Smooth muscle cell (in vitro differentiated cells): ENCODE data around the gene CST5. TPM values are rescaled to one million over a fixed set of nuclear protein-coding genes. Genes with fewer than 3 reads are reported as not detected.

ENCODE experiments used
- DNase-seq: peaks from one replicate; lab custom pipeline; 2025; ENCODE audit not compliant: unreplicated experiment; lab: John Stamatoyannopoulos, UW
- H2AFZ ChIP-seq: fragments of 200-600 bp; sonication (generic); 2 replicates; pipeline ENCODE4 v1.6.0; 2016; ENCODE audit warnings: antibody characterized with exemption, low read depth, mild to moderate bottlenecking
- H3F3A ChIP-seq: fragments of 200-600 bp; sonication (generic); 2 replicates; pipeline ENCODE4 v1.6.0; 2017; ENCODE audit warnings: antibody characterized with exemption, low read depth
- H3K27ac ChIP-seq: fragments of 200-600 bp; sonication (generic); 2 replicates; pipeline ENCODE4 v1.5.1; 2016; ENCODE audit warnings: low read depth, mild to moderate bottlenecking
- H3K27me3 ChIP-seq: fragments of 200-600 bp; sonication (generic); 2 replicates; pipeline ENCODE4 v1.6.1; 2016; ENCODE audit warnings: low read depth, mild to moderate bottlenecking
- H3K36me3 ChIP-seq: fragments of 200-600 bp; sonication (generic); 2 replicates; pipeline ENCODE4 v1.5.1; 2016; ENCODE audit warnings: low read depth
- H3K4me1 ChIP-seq: fragments of 200-600 bp; sonication (generic); 2 replicates; pipeline ENCODE4 v1.5.1; 2016; ENCODE audit warnings: low read depth
- H3K4me2 ChIP-seq: fragments of 200-600 bp; sonication (generic); 2 replicates; pipeline ENCODE4 v1.6.0; 2016; ENCODE audit warnings: mild to moderate bottlenecking
- H3K4me3 ChIP-seq: fragments of 200-600 bp; sonication (generic); 2 replicates; pipeline ENCODE4 v1.5.1; 2016; ENCODE audit warnings: mild to moderate bottlenecking
- H3K79me2 ChIP-seq: fragments of 200-600 bp; sonication (generic); 2 replicates; pipeline ENCODE4 v1.6.0; 2016; ENCODE audit warnings: low read depth, mild to moderate bottlenecking
- H3K9ac ChIP-seq: fragments of 200-600 bp; sonication (generic); 2 replicates; pipeline ENCODE4 v1.6.0; 2016; ENCODE audit warnings: low read depth
- H3K9me3 ChIP-seq: fragments of 200-600 bp; sonication (generic); replicated peaks from 2 replicates; pipeline ENCODE4 v1.5.1; 2016; ENCODE audit warnings: low read depth
- H4K20me1 ChIP-seq: fragments of 200-600 bp; sonication (generic); 2 replicates; pipeline ENCODE4 v1.6.0; 2016; ENCODE audit warnings: low read depth
- WGBS: methylation state at CpG from one replicate; pipeline ENCODE4 v1.1.7; 2016; ENCODE audit warnings: low lambda C conversion rate; 5-methylcytosine and 5-hydroxymethylcytosine counted together
- polyA plus RNA-seq: library from polyadenylated mRNA; unstranded; fragments of >200 nt; fragmentation: Nextera tagmentation; extraction: Ambion mirVana; gene quantifications from 2 replicates; pipeline ENCODE4 v1.2.1, GENCODE V29; 2016
- total RNA-seq: library from RNA; depleted of rRNA; stranded (reverse); fragments of >200 nt; gene quantifications from 2 replicates; pipeline ENCODE4 v1.2.3, GENCODE V29; 2014
- TF ChIP-seq, protein P1 (sequence below): fragments of 200-600 bp; sonication (generic); IDR thresholded peaks from 2 replicates; pipeline ENCODE4 v1.5.1; 2017; ENCODE audit warnings: borderline replicate concordance, mild to moderate bottlenecking, antibody characterized with exemption; ENCODE audit not compliant: insufficient read depth, poor library complexity, severe bottlenecking

CST5 gene
- total and polyA plus RNA-seq, 2 experiments from 2014 or later: not detected

DNA sequence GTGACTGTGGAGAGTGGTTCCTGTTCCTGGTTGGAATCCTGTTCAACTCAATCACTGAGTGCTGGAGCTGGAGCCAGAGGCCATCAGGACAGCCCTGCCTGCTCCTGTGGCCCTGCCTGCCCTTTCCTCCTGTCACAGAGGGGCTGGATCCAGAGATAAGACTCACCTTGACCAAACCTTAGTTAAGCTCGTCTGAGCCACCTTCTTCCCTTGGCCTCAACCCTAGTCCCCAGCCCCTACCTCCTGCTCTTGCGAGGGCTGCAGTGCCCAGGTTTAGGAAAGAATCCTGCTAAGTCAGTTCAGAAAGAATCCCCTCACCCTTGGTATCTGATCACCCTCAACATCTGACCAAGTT, 47.0 kb upstream of the CST5 start:
- no peaks in the 10 kb centered on the region for H3F3A ChIP-seq
- H3K9ac ChIP-seq: no peak overlapping the region
- H3K4me3 ChIP-seq: no peak overlapping the region
- no peaks in the 10 kb centered on the region for H3K9me3 ChIP-seq
- no peak overlapping the region for H2AFZ ChIP-seq
- TF ChIP-seq, protein P1, sequence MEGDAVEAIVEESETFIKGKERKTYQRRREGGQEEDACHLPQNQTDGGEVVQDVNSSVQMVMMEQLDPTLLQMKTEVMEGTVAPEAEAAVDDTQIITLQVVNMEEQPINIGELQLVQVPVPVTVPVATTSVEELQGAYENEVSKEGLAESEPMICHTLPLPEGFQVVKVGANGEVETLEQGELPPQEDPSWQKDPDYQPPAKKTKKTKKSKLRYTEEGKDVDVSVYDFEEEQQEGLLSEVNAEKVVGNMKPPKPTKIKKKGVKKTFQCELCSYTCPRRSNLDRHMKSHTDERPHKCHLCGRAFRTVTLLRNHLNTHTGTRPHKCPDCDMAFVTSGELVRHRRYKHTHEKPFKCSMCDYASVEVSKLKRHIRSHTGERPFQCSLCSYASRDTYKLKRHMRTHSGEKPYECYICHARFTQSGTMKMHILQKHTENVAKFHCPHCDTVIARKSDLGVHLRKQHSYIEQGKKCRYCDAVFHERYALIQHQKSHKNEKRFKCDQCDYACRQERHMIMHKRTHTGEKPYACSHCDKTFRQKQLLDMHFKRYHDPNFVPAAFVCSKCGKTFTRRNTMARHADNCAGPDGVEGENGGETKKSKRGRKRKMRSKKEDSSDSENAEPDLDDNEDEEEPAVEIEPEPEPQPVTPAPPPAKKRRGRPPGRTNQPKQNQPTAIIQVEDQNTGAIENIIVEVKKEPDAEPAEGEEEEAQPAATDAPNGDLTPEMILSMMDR: no peak
- no peak overlapping the region for H3K27ac ChIP-seq
- H3K36me3 ChIP-seq: no peaks in the 10 kb centered on the region
- no peaks in the 10 kb centered on the region for H4K20me1 ChIP-seq
- 94% methylated on average over 2 of the region's 2 CpGs for WGBS
- DNase-seq: no peak
- no peaks in the 10 kb centered on the region for H3K79me2 ChIP-seq
- no peaks in the 10 kb centered on the region for H3K4me1 ChIP-seq
- H3K4me2 ChIP-seq: no peak overlapping the region
- H3K27me3 ChIP-seq: no peaks in the 10 kb centered on the region

DNA sequence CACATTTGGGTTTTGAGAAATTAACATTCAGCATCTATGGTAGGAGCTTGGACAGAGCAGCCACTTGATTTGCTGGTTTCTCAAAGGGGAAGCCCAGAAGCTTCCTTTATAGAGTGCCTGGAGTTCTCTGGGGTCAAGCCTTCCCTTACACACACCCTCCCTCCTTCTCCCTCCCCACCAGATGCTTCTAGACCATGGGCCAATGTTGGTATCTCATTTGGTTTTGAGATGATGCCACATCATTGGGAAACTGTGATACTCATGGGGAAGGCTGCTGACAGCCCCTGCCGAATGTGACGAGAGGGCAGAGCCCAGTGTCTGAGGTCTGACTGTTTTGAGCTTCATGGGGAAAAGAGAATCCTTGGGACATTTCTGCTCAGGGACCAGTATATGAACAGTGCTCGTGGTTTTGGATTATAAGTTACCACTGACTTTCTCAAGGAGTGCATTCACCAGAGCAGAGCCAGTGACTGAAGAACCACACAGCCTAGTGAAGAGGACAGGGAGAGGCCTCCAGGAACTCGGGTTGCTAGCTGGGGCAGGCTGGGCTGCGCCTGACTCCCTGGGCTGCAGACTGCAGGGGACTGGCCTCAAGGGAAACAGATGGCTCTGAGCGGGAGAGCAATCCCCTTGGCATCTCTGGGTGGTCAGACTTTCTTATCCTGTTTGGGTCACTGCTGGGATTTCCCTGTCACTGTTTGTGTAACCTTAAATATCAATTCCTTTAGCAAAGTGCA, 46.4 kb upstream of the CST5 start:
- no peak overlapping the region for H2AFZ ChIP-seq
- TF ChIP-seq, protein P1: no peak
- H3K4me3 ChIP-seq: no peak overlapping the region
- 64% methylated on average over 6 of the region's 6 CpGs for WGBS
- H4K20me1 ChIP-seq: no peaks in the 10 kb centered on the region
- no peaks in the 10 kb centered on the region for H3K36me3 ChIP-seq
- H3K27ac ChIP-seq: no peak overlapping the region
- no peaks in the 10 kb centered on the region for H3K4me1 ChIP-seq
- H3K27me3 ChIP-seq: no peaks in the 10 kb centered on the region
- no peak overlapping the region for H3K4me2 ChIP-seq
- no peaks in the 10 kb centered on the region for H3K79me2 ChIP-seq
- no peak for DNase-seq
- no peaks in the 10 kb centered on the region for H3K9me3 ChIP-seq
- H3K9ac ChIP-seq: no peak overlapping the region
- no peaks in the 10 kb centered on the region for H3F3A ChIP-seq

DNA sequence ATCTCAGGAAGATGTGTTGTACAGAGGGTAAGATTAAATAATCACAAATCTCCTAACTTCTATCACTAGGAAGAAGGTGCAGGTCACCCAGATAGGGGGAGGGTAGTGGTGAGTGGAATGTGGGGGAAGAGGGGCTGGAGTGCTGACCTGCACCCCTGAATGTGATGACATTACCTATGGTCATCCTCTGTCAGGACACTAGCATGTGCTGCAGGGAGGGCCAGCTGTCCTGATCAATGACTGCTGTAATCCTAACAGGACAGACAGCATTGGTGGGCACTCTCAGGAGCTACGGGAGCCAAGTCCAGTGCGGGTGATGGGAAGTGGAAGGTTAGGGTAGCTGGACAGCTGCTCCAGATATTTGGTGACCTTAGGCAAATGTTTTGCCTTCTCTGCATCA, 45.2 kb upstream of the CST5 start:
- H3K27ac ChIP-seq: no peak overlapping the region
- H3K4me2 ChIP-seq: no peak overlapping the region
- no peak overlapping the region for H2AFZ ChIP-seq
- no peaks in the 10 kb centered on the region for H4K20me1 ChIP-seq
- no peak overlapping the region for H3K4me3 ChIP-seq
- no peaks in the 10 kb centered on the region for H3K9me3 ChIP-seq
- H3K79me2 ChIP-seq: no peaks in the 10 kb centered on the region
- TF ChIP-seq, protein P1: no peak
- no peak overlapping the region for H3K9ac ChIP-seq
- peaks cover 3% of the 10 kb centered on the region for H3K4me1 ChIP-seq
- no peaks in the 10 kb centered on the region for H3F3A ChIP-seq
- 90% methylated on average over 2 of the region's 2 CpGs for WGBS
- no peaks in the 10 kb centered on the region for H3K36me3 ChIP-seq
- DNase-seq: no peak
- H3K27me3 ChIP-seq: no peaks in the 10 kb centered on the region

DNA sequence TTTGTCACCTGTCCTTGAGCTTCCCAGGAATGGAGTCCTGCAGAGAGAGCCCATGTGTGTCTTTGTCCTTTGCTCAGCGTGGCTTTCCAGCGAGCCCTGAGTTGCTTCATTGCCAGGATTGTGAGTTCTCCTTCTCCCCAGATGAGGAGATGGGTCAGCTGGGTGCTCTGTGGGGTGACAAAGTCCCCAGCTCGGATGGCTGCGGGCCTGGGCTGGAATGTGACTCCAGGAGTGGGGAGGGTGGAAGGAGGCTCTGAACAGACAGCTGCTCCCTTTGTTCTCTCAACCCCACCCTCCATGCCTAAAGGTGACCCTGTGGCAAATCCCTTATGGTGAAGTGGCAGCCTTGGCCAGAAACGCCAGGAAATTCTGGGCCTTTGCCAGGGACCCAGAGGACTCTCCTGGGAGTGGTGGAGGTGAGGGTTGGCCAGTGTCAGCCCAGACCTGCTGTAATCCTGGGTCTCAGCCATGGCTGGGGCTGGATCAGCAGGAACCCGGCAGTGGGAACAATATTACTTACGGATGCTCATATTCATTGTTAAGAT, 44.4 kb upstream of the CST5 start:
- Histone ChIP-seq H3K27ac (no peak overlapping the region), H3K4me2 (no peak overlapping the region), H3K27me3 (no peaks in the 10 kb centered on the region), H3K4me1 (peaks cover 3% of the 10 kb centered on the region), H2AFZ (no peak overlapping the region), H3K36me3 (no peaks in the 10 kb centered on the region), H3K9ac (no peak overlapping the region), H3F3A (no peaks in the 10 kb centered on the region), H3K4me3 (no peak overlapping the region), H3K9me3 (no peaks in the 10 kb centered on the region), H4K20me1 (no peaks in the 10 kb centered on the region), H3K79me2 (no peaks in the 10 kb centered on the region)
- TF ChIP-seq, protein P1: no peak
- no peak for DNase-seq
- 86% methylated on average over 7 of the region's 7 CpGs for WGBS
